NB4 (cell line): ENCODE results near the gene IRF3.

ENCODE experiments used
- POLR2A ChIP-seq: IDR thresholded peaks from 2 replicates; pipeline ENCODE4 v1.6.1; 2011; ENCODE audit warnings: mild to moderate bottlenecking; ENCODE audit not compliant: insufficient read length; ENCODE audit errors: extremely low read depth
- TF ChIP-seq, protein P1 (sequence below): IDR thresholded peaks from one replicate; pipeline ENCODE4 v1.5.1; 2012; ENCODE audit warnings: low read depth, low read length
- TF ChIP-seq, protein P2 (sequence below): IDR thresholded peaks from 2 replicates; pipeline ENCODE4 v1.6.1; 2011; ENCODE audit warnings: low read depth, low read length

DNA sequence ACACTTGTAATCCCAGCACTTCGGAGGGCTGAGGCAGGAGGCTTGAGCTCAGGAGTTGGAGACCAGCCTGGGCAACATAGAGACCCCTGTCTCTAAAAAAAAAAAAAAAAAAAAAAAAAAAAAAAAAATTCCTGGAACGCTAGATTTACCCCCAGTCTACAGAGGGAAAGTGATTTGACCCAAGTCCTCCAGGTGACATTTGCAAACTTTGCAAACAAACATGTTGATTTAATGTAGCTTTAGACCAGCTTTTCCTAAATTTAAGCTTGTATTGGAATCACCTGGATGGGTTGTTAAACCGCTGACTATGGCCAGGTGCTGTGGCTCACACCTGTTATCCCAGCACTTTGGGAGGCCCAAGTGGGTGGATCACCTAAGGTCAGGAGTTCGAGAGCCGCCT lies 33.7 kb upstream of the IRF3 start:
- TF ChIP-seq, protein P1, sequence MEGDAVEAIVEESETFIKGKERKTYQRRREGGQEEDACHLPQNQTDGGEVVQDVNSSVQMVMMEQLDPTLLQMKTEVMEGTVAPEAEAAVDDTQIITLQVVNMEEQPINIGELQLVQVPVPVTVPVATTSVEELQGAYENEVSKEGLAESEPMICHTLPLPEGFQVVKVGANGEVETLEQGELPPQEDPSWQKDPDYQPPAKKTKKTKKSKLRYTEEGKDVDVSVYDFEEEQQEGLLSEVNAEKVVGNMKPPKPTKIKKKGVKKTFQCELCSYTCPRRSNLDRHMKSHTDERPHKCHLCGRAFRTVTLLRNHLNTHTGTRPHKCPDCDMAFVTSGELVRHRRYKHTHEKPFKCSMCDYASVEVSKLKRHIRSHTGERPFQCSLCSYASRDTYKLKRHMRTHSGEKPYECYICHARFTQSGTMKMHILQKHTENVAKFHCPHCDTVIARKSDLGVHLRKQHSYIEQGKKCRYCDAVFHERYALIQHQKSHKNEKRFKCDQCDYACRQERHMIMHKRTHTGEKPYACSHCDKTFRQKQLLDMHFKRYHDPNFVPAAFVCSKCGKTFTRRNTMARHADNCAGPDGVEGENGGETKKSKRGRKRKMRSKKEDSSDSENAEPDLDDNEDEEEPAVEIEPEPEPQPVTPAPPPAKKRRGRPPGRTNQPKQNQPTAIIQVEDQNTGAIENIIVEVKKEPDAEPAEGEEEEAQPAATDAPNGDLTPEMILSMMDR, result no peak
- TF ChIP-seq POLR2A, result no peak
- TF ChIP-seq, protein P2, sequence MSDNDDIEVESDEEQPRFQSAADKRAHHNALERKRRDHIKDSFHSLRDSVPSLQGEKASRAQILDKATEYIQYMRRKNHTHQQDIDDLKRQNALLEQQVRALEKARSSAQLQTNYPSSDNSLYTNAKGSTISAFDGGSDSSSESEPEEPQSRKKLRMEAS, result no peak
